ENCODE measurements around the gene TLR6. TPM values are rescaled to one million over a fixed set of nuclear protein-coding genes. Genes with fewer than 3 reads are reported as not detected.

Gene TLR6
- total and polyA plus RNA-seq, 2 of the 8 experiments (the other 6 are each of a cell fraction or from before 2014, with no cell fraction given): 0.02 to 0.09 TPM

- TF ChIP-seq ZNF274 (IDR thresholded peaks at IDR 0.05; ENCODE audit: borderline replicate concordance, extremely low read depth, low read length): no peak
- TF ChIP-seq JUN (IDR thresholded peaks at IDR 0.05; ENCODE audit: low read depth, low read length): no peak
These were observed 37.0 kb downstream of the TLR6 start (continued) for GRCh38 chr4:38819569-38819968.
